ENCODE results near the gene SRRM2. TPM values are rescaled to one million over a fixed set of nuclear protein-coding genes. Genes with fewer than 3 reads are reported as not detected.

The SRRM2 gene
- total RNA-seq, 2 experiments from 2014 or later = 1,187 to 1,199 TPM

- Histone ChIP-seq H3K27me3 (ENCODE audit: control insufficient read depth in 1 of 2, insufficient read depth in 2 of 2, low read length in 2 of 2) (no peaks in the 10 kb centered on the region), H3K27ac (ENCODE audit: low read depth in 1 of 2, low read length in 2 of 2) (no peak overlapping the region), H3K36me3 (ENCODE audit: insufficient read depth, low read length) (no peaks in the 10 kb centered on the region), H3K9me3 (ENCODE audit: control insufficient read depth in 1 of 2, insufficient read depth in 1 of 2, low read length in 2 of 2) (peaks cover 0 to 12% of the 10 kb centered on the region in 2 experiments), H3K4me3 (ENCODE audit: low read length) (no peak overlapping the region), H3K4me1 (ENCODE audit: insufficient read depth, low read length) (peaks cover 27% of the 10 kb centered on the region)
- Mint-ChIP-seq H3K27me3 (no peaks in the 10 kb centered on the region), H3K4me3 (no peak overlapping the region), H3K4me1 (ENCODE audit: low read depth) (peaks cover 25% of the 10 kb centered on the region), H3K9me3 (peaks cover 2% of the 10 kb centered on the region), H3K36me3 (ENCODE audit: low read depth) (peaks cover 14% of the 10 kb centered on the region), H3K27ac (no peak overlapping the region)
- POLR2A ChIA-PET = no interaction called here
- DNase-seq (peak in 1 of 14 experiments; percentile 14), ATAC-seq (ENCODE audit: poor library complexity) (no peak)
- TF ChIP-seq CTCF (IDR thresholded peaks at IDR 0.05) = no peak
- intact Hi-C loops (cut with DNase I, micrococcal nuclease) = no loop called here
- CTCF ChIA-PET = no interaction called here
These were observed 3.5 kb upstream of the SRRM2 start for GRCh38 chr16:2748757-2749455.

- Mint-ChIP-seq H3K36me3 (ENCODE audit: low read depth) (peaks cover 20% of the 10 kb centered on the region), H3K27me3 (no peaks in the 10 kb centered on the region), H3K4me3 (peak overlapping the region; percentile 51), H3K4me1 (ENCODE audit: low read depth) (peaks cover 31% of the 10 kb centered on the region), H3K9me3 (peaks cover 2% of the 10 kb centered on the region), H3K27ac (no peak overlapping the region)
- Histone ChIP-seq H3K4me1 (ENCODE audit: insufficient read depth, low read length) (peaks cover 32% of the 10 kb centered on the region), H3K9me3 (ENCODE audit: control insufficient read depth in 1 of 2, insufficient read depth in 1 of 2, low read length in 2 of 2) (peaks cover 0 to 12% of the 10 kb centered on the region in 2 experiments), H3K4me3 (ENCODE audit: low read length) (no peak overlapping the region), H3K36me3 (ENCODE audit: insufficient read depth, low read length) (no peaks in the 10 kb centered on the region), H3K27ac (ENCODE audit: low read depth in 1 of 2, low read length in 2 of 2) (no peak overlapping the region), H3K27me3 (ENCODE audit: control insufficient read depth in 1 of 2, insufficient read depth in 2 of 2, low read length in 2 of 2) (no peaks in the 10 kb centered on the region)
- DNase-seq (peak in 1 of 14 experiments; percentile 20), ATAC-seq (ENCODE audit: poor library complexity) (no peak)
- no peak for TF ChIP-seq CTCF (IDR thresholded peaks at IDR 0.05)
- ChIA-PET CTCF (no interaction called here), POLR2A (no interaction called here)
- intact Hi-C loops (cut with DNase I, micrococcal nuclease) = no loop called here
These were observed 3.0 kb upstream of the SRRM2 start for GRCh38 chr16:2749476-2749875.

GRCh38 chr16:2749936-2750335, 2.5 kb upstream of the SRRM2 start:
- Mint-ChIP-seq H3K4me1 (ENCODE audit: low read depth) (peaks cover 35% of the 10 kb centered on the region), H3K4me3 (no peak overlapping the region), H3K9me3 (peaks cover 2% of the 10 kb centered on the region), H3K27me3 (no peaks in the 10 kb centered on the region), H3K36me3 (ENCODE audit: low read depth) (peaks cover 25% of the 10 kb centered on the region), H3K27ac (peak overlapping the region; percentile 100)
- DNase-seq (peak in 1 of 14 experiments; percentile 18), ATAC-seq (ENCODE audit: poor library complexity) (no peak)
- Histone ChIP-seq H3K27me3 (ENCODE audit: control insufficient read depth in 1 of 2, insufficient read depth in 2 of 2, low read length in 2 of 2) (no peaks in the 10 kb centered on the region), H3K4me1 (ENCODE audit: insufficient read depth, low read length) (peaks cover 37% of the 10 kb centered on the region), H3K9me3 (ENCODE audit: control insufficient read depth in 1 of 2, insufficient read depth in 1 of 2, low read length in 2 of 2) (peaks cover 0 to 12% of the 10 kb centered on the region in 2 experiments), H3K4me3 (ENCODE audit: low read length) (no peak overlapping the region), H3K36me3 (ENCODE audit: insufficient read depth, low read length) (no peaks in the 10 kb centered on the region), H3K27ac (ENCODE audit: low read depth in 1 of 2, low read length in 2 of 2) (no peak overlapping the region)
- intact Hi-C loops (cut with DNase I, micrococcal nuclease) = loop anchor here in 1 of 2 experiments (1.0 kb wide), 1 partner anchor 28 kb away; no protein-coding TSS in a partner anchor
- TF ChIP-seq CTCF (IDR thresholded peaks at IDR 0.05) = no peak
- ChIA-PET CTCF (no interaction called here), POLR2A (no interaction called here)
